SK-N-MC (cell line): Measurements from ENCODE around the gene STARD10.

Source experiments
- EZH2 ChIP-seq: fragments of 200-600 bp; sonication (generic); IDR thresholded peaks from one replicate; pipeline ENCODE4 v1.6.1; 2017; ENCODE audit warnings: antibody characterized with exemption
- POLR2AphosphoS5 ChIP-seq: IDR thresholded peaks from 2 replicates; pipeline ENCODE4 v1.6.1; 2012; ENCODE audit warnings: mild to moderate bottlenecking, low read depth, low read length, borderline replicate concordance

DNA sequence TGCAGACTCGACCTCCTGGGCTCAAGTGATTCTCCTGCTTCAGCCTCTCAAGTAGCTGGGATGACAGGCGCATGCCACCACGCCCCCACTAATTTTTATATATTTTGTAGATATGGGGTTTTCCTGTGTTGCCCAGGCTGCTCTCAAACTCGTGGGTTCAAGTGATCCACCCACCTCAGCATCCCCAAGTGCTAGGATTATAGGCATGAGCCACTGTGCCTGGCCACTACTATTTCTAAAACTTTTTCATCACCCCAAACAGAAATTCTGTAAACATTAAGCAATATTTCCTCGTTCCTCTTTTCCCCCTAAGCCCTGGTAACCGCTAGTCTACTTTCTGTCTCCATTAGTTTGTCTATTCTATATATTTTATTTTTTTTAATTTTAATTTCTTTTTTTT lies 11.4 kb upstream of the STARD10 start:
- TF ChIP-seq POLR2AphosphoS5 (no peak), EZH2 (no peak)
